HepG2 (cell line): ENCODE data around the gene DNASE1L2. TPM values are rescaled to one million over a fixed set of nuclear protein-coding genes. Genes with fewer than 3 reads are reported as not detected.

Source experiments
- FOSL2 ChIP-seq: sonication (generic); formaldehyde crosslinking; IDR thresholded peaks from 2 replicates; pipeline ENCODE4 v1.4.0; 2020; ENCODE audit warnings: missing genetic modification reagents
- HOXA7 ChIP-seq: sonication (generic); formaldehyde crosslinking; IDR thresholded peaks from 2 replicates; pipeline ENCODE4 v1.8.1; 2022; ENCODE audit warnings: mild to moderate bottlenecking, missing genetic modification reagents, moderate library complexity
- MTA1 ChIP-seq: sonication (generic); formaldehyde crosslinking; IDR thresholded peaks from 2 replicates; pipeline ENCODE4 v1.4.0; 2020; ENCODE audit warnings: missing genetic modification reagents, mild to moderate bottlenecking, borderline replicate concordance
- PRMT3 ChIP-seq: sonication (generic); formaldehyde crosslinking; IDR thresholded peaks from 2 replicates; pipeline ENCODE4 v1.8.1; 2022; ENCODE audit warnings: low read depth, mild to moderate bottlenecking, moderate library complexity, missing genetic modification reagents, borderline replicate concordance
- RAD51 ChIP-seq: fragments of 450-650 bp; IDR thresholded peaks from 2 replicates; pipeline ENCODE4 v1.6.1; 2016; ENCODE audit warnings: borderline replicate concordance
- SMAD3 ChIP-seq: sonication (generic); formaldehyde crosslinking; IDR thresholded peaks from 2 replicates; pipeline ENCODE4 v1.4.0; 2020; ENCODE audit warnings: missing genetic modification reagents
- ZFAT ChIP-seq: sonication (generic); formaldehyde crosslinking; conservative IDR thresholded peaks from 2 replicates; pipeline ENCODE4 v1.8.1; 2023; ENCODE audit warnings: missing genetic modification reagents, inconsistent platforms
- ZFP1 ChIP-seq: IDR thresholded peaks from 2 replicates; pipeline ENCODE4 v1.6.1; 2016
- ZNF678 ChIP-seq: sonication (generic); formaldehyde crosslinking; IDR thresholded peaks from 2 replicates; pipeline ENCODE4 v1.4.0; 2020; ENCODE audit warnings: mild to moderate bottlenecking, missing genetic modification reagents
- ZNF766 ChIP-seq: sonication (generic); formaldehyde crosslinking; IDR thresholded peaks from 2 replicates; pipeline ENCODE4 v1.5.0; 2020; ENCODE audit warnings: missing genetic modification reagents, borderline replicate concordance
- ZNF772 ChIP-seq: sonication (generic); formaldehyde crosslinking; IDR thresholded peaks from 2 replicates; pipeline ENCODE4 v1.5.0; 2020; ENCODE audit warnings: mild to moderate bottlenecking, missing genetic modification reagents
- polyA plus RNA-seq, 8 experiments: library from polyadenylated mRNA; depleted of rRNA in 3 of 8; stranded (reverse) in 7 of 8; unstranded in 1 of 8; fragments of >200 nt; fragmentation: Illumina TruSeq in 4 of 8; extraction: Trizol in 4 of 8; gene quantifications; 2 replicates each; pipeline versions ENCODE4 v1.2.1 to v1.2.3, GENCODE V29; 2011 to 2016; ENCODE audit warnings: low read depth in 4 of 8, missing spikeins in 1 of 8, mixed read lengths in 1 of 8; ENCODE audit not compliant: insufficient read depth in 1 of 8
- total RNA-seq, 5 experiments: library from RNA; depleted of rRNA; stranded (reverse); fragments of >200 nt; fragmentation: Illumina TruSeq; extraction: Trizol; gene quantifications; 2 replicates each; pipeline ENCODE4 v1.2.3, GENCODE V29; 2016; ENCODE audit warnings: low read depth in 1 of 5
- TF ChIP-seq, protein P1 (sequence below): sonication (generic); formaldehyde crosslinking; IDR thresholded peaks from 2 replicates; pipeline ENCODE4 v1.5.0; 2020; ENCODE audit warnings: mild to moderate bottlenecking, missing genetic modification reagents
- TF ChIP-seq, protein P2 (sequence below): sonication (generic); formaldehyde crosslinking; IDR thresholded peaks from 2 replicates; pipeline ENCODE4 v1.9.0; 2021; ENCODE audit warnings: missing genetic modification reagents, borderline replicate concordance
- TF ChIP-seq, protein P3 (sequence below): sonication (generic); formaldehyde crosslinking; IDR thresholded peaks from 2 replicates; pipeline ENCODE4 v1.4.0; 2020; ENCODE audit warnings: mild to moderate bottlenecking, missing genetic modification reagents

DNASE1L2 gene
- total and polyA plus RNA-seq, 2 of the 13 experiments (the other 11 are each of a cell fraction or from before 2014, with no cell fraction given), result 0.44 to 0.50 TPM

DNA sequence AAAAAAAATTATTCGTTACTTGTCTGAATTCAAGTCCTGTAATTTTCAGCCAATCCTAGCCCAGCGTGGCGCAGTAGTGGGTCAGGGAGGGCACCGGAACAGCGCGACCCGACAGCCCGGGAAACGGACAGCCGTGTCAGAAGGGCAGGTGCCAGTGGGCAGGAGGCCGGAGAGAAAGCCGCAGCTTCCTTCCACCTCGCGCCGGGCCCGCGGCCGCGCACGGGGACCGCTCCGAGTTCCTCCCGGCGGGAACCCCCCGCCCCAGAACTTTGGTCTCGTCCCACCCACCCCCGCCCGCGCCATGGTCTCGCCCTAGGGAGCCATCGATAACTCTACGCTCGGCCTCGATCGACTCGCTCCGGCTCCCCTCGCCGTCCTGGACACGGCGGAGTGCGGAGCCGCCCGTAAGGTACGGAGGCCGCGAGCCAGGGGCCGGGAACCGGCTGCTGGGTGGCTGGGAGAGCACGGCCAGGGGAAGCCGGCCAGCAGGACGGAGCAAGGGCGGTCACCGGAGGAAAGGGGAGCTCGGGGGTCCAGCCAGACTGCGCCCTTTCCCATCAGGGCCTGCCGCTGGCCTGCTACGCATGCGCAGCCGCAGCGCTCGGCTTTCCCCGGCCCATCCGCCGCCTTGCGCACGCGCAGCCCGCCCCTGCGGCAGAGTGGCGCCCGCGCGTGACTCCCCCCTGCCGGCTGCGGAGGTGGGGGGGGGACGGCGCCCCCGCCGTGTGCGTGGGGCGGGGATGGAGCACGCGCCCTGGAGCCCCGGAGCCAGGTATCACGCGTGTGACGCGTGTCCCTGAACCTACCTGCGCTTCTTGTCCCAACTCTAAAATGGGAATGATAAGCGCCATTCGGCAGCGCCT is 30.9 kb upstream of the DNASE1L2 start, which contains the start of gene MLST8 (continued):
- TF ChIP-seq SMAD3 (CRISPR knock-in tag), result no peak
- TF ChIP-seq FOSL2, result no peak; the same call in 1 of the 2 replicates
- peak; percentile 16; the same call in 1 of the 2 replicates for TF ChIP-seq ZNF766 (CRISPR knock-in tag)
- no peak; the same call in none of the 2 replicates for TF ChIP-seq ZNF772 (CRISPR knock-in tag)
- TF ChIP-seq HOXA7 (CRISPR knock-in tag), result no peak
- TF ChIP-seq ZFAT (CRISPR knock-in tag), result 0 out of 2 replicates have a peak, but pooled peaks have one; percentile 52
- 0 out of 2 replicates have a peak, but pooled peaks have one; percentile 6 for TF ChIP-seq MTA1 (CRISPR knock-in tag)
- TF ChIP-seq ZFP1 (CRISPR knock-in tag), result peak; percentile 54; the same call in 1 of the 2 replicates
- TF ChIP-seq RAD51, result no peak
- TF ChIP-seq ZNF678 (CRISPR knock-in tag), result no peak
- TF ChIP-seq PRMT3 (CRISPR knock-in tag), result no peak
- TF ChIP-seq, protein P1, sequence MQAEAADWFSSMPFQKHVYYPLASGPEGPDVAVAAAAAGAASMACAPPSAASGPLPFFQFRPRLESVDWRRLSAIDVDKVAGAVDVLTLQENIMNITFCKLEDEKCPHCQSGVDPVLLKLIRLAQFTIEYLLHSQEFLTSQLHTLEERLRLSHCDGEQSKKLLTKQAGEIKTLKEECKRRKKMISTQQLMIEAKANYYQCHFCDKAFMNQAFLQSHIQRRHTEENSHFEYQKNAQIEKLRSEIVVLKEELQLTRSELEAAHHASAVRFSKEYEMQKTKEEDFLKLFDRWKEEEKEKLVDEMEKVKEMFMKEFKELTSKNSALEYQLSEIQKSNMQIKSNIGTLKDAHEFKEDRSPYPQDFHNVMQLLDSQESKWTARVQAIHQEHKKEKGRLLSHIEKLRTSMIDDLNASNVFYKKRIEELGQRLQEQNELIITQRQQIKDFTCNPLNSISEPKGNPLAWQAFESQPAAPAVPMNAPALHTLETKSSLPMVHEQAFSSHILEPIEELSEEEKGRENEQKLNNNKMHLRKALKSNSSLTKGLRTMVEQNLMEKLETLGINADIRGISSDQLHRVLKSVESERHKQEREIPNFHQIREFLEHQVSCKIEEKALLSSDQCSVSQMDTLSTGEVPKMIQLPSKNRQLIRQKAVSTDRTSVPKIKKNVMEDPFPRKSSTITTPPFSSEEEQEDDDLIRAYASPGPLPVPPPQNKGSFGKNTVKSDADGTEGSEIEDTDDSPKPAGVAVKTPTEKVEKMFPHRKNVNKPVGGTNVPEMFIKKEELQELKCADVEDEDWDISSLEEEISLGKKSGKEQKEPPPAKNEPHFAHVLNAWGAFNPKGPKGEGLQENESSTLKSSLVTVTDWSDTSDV (CRISPR knock-in tag), result no peak; the same call in 1 of the 2 replicates
- TF ChIP-seq, protein P2, sequence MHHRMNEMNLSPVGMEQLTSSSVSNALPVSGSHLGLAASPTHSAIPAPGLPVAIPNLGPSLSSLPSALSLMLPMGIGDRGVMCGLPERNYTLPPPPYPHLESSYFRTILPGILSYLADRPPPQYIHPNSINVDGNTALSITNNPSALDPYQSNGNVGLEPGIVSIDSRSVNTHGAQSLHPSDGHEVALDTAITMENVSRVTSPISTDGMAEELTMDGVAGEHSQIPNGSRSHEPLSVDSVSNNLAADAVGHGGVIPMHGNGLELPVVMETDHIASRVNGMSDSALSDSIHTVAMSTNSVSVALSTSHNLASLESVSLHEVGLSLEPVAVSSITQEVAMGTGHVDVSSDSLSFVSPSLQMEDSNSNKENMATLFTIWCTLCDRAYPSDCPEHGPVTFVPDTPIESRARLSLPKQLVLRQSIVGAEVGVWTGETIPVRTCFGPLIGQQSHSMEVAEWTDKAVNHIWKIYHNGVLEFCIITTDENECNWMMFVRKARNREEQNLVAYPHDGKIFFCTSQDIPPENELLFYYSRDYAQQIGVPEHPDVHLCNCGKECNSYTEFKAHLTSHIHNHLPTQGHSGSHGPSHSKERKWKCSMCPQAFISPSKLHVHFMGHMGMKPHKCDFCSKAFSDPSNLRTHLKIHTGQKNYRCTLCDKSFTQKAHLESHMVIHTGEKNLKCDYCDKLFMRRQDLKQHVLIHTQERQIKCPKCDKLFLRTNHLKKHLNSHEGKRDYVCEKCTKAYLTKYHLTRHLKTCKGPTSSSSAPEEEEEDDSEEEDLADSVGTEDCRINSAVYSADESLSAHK, result no peak
- TF ChIP-seq, protein P3, sequence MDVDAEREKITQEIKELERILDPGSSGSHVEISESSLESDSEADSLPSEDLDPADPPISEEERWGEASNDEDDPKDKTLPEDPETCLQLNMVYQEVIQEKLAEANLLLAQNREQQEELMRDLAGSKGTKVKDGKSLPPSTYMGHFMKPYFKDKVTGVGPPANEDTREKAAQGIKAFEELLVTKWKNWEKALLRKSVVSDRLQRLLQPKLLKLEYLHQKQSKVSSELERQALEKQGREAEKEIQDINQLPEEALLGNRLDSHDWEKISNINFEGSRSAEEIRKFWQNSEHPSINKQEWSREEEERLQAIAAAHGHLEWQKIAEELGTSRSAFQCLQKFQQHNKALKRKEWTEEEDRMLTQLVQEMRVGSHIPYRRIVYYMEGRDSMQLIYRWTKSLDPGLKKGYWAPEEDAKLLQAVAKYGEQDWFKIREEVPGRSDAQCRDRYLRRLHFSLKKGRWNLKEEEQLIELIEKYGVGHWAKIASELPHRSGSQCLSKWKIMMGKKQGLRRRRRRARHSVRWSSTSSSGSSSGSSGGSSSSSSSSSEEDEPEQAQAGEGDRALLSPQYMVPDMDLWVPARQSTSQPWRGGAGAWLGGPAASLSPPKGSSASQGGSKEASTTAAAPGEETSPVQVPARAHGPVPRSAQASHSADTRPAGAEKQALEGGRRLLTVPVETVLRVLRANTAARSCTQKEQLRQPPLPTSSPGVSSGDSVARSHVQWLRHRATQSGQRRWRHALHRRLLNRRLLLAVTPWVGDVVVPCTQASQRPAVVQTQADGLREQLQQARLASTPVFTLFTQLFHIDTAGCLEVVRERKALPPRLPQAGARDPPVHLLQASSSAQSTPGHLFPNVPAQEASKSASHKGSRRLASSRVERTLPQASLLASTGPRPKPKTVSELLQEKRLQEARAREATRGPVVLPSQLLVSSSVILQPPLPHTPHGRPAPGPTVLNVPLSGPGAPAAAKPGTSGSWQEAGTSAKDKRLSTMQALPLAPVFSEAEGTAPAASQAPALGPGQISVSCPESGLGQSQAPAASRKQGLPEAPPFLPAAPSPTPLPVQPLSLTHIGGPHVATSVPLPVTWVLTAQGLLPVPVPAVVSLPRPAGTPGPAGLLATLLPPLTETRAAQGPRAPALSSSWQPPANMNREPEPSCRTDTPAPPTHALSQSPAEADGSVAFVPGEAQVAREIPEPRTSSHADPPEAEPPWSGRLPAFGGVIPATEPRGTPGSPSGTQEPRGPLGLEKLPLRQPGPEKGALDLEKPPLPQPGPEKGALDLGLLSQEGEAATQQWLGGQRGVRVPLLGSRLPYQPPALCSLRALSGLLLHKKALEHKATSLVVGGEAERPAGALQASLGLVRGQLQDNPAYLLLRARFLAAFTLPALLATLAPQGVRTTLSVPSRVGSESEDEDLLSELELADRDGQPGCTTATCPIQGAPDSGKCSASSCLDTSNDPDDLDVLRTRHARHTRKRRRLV (CRISPR knock-in tag), result peak; percentile 93
